GM12892 (cell line): ENCODE measurements around the gene ESRRA.

Experiments
- POLR2A ChIP-seq: IDR thresholded peaks from 2 replicates; pipeline ENCODE4 v1.6.1; 2011; ENCODE audit warnings: low read depth, low read length, control low read depth
- POLR2AphosphoS5 ChIP-seq: IDR thresholded peaks from 2 replicates; pipeline ENCODE4 v1.6.1; 2011; ENCODE audit warnings: low read depth, low read length, control low read depth

DNA sequence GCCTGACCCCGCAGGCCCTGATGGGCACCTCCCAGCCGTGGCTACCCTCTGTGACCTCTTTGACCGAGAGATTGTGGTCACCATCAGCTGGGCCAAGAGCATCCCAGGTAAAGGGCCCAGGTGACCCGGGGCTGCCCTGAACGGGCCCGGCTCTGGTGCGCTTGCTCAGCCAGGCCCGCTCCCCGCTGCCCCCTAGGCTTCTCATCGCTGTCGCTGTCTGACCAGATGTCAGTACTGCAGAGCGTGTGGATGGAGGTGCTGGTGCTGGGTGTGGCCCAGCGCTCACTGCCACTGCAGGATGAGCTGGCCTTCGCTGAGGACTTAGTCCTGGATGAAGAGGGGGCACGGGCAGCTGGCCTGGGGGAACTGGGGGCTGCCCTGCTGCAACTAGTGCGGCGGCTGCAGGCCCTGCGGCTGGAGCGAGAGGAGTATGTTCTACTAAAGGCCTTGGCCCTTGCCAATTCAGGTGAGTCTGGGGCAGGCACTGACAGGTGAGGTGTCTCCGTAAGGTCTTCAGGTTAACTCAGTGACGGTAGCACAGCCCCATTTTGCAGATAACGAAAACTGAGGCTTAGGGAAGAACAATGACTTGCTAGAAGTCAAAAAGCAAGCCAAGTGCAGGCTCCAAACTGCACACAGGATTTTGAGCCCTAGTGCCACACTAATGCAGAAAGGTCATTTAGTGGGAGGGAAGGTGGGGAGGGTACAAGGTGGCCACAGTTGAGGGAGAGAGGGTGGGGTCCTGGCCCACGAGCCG, 9.7 kb downstream of the ESRRA start:
- no peak; the same call in 1 of the 2 replicates for TF ChIP-seq POLR2A
- no peak for TF ChIP-seq POLR2AphosphoS5
